GM23338 (cell line): ENCODE results near the gene ZNF106. TPM values are rescaled to one million over a fixed set of nuclear protein-coding genes. Genes with fewer than 3 reads are reported as not detected.
A peak's percentile ranks its signal among the peaks of the same experiment; 100 is the strongest.

Experiments used
- ATAC-seq: fragments of 200-7000 bp; cut with Tn5 transposase; 3 replicates; pipeline ENCODE4 v1.9.1; 2020
- DNase-seq: peaks from one replicate; pipeline ENCODE4 v3.0.0-alpha.2; 2015; ENCODE audit warnings: low spot score
- H2AFZ ChIP-seq: fragments of 200-600 bp; sonication (generic); 2 replicates; pipeline ENCODE4 v1.8.0; 2016; ENCODE audit warnings: antibody characterized with exemption, mild to moderate bottlenecking, moderate library complexity
- H3F3A ChIP-seq: fragments of 200-600 bp; sonication (generic); replicated peaks from 2 replicates; pipeline ENCODE4 v1.8.0; 2017; ENCODE audit warnings: antibody characterized with exemption, mixed run types, low read depth
- H3K27ac ChIP-seq: fragments of 200-600 bp; sonication (generic); 2 replicates; pipeline ENCODE4 v1.6.1; 2016; ENCODE audit warnings: low read depth
- H3K27me3 ChIP-seq: fragments of 200-600 bp; sonication (generic); 2 replicates; pipeline ENCODE4 v1.8.0; 2016; ENCODE audit warnings: mild to moderate bottlenecking, mixed run types, moderate library complexity; ENCODE audit not compliant: insufficient read depth
- H3K36me3 ChIP-seq: fragments of 200-600 bp; sonication (generic); 2 replicates; pipeline ENCODE4 v1.8.0; 2016; ENCODE audit warnings: mild to moderate bottlenecking; ENCODE audit not compliant: insufficient read depth
- H3K4me1 ChIP-seq: fragments of 200-600 bp; sonication (generic); 2 replicates; pipeline ENCODE4 v1.8.0; 2016; ENCODE audit warnings: mild to moderate bottlenecking, moderate library complexity; ENCODE audit not compliant: insufficient read depth
- H3K4me2 ChIP-seq: fragments of 200-600 bp; sonication (generic); 2 replicates; pipeline ENCODE4 v1.7.1; 2017; ENCODE audit warnings: mixed run types
- H3K4me3 ChIP-seq: fragments of 200-600 bp; sonication (generic); 2 replicates; pipeline ENCODE4 v1.6.1; 2016; ENCODE audit warnings: mixed run types
- H3K79me2 ChIP-seq: fragments of 200-600 bp; sonication (generic); replicated peaks from 2 replicates; pipeline ENCODE4 v1.8.0; 2017; ENCODE audit warnings: mild to moderate bottlenecking; ENCODE audit not compliant: insufficient read depth
- H3K9me2 ChIP-seq: fragments of 200-600 bp; sonication (generic); 2 replicates; pipeline ENCODE4 v1.8.0; 2017; ENCODE audit not compliant: insufficient read depth
- H4K20me1 ChIP-seq: fragments of 200-600 bp; sonication (generic); replicated peaks from 2 replicates; pipeline ENCODE4 v1.8.0; 2017; ENCODE audit warnings: mild to moderate bottlenecking; ENCODE audit not compliant: insufficient read depth
- H3K27ac Mint-ChIP-seq: 2 replicates; pipeline ENCODE4 v1.8.0; 2020; ENCODE audit warnings: inconsistent platforms, mild to moderate bottlenecking, moderate library complexity, mixed read lengths
- H3K27me3 Mint-ChIP-seq: 3 replicates; pipeline ENCODE4 v1.8.0; 2022; ENCODE audit warnings: low read depth, mild to moderate bottlenecking, moderate library complexity, mixed read lengths, inconsistent platforms; ENCODE audit not compliant: insufficient read depth, poor library complexity
- H3K36me3 Mint-ChIP-seq: 3 replicates; pipeline ENCODE4 v1.8.0; 2021; ENCODE audit warnings: low read depth, mild to moderate bottlenecking, inconsistent platforms, moderate library complexity, mixed read lengths
- H3K4me1 Mint-ChIP-seq: 3 replicates; pipeline ENCODE4 v1.8.0; 2020; ENCODE audit warnings: mild to moderate bottlenecking, inconsistent platforms, mixed read lengths
- H3K4me3 Mint-ChIP-seq: 3 replicates; pipeline ENCODE4 v1.8.0; 2021; ENCODE audit warnings: moderate library complexity, mild to moderate bottlenecking, inconsistent platforms, mixed read lengths
- H3K9me3 Mint-ChIP-seq: 3 replicates; pipeline ENCODE4 v1.8.0; 2020; ENCODE audit warnings: moderate library complexity, mild to moderate bottlenecking, inconsistent platforms, mixed read lengths
- CREB1 ChIP-seq: fragments of 250-450 bp; sonication (Bioruptor Pico); IDR thresholded peaks from 2 replicates; pipeline ENCODE4 v1.5.0; 2020; ENCODE audit warnings: low read depth, mild to moderate bottlenecking, moderate library complexity
- CTCF ChIP-seq, 2 experiments: fragments of 200-600 bp in 1 of 2; sonication (generic) in 1 of 2; conservative IDR thresholded peaks; 2 replicates each; pipeline versions ENCODE4 v1.5.1 to v1.6.1; 2016 to 2017; ENCODE audit warnings: antibody characterized with exemption in 2 of 2, low read depth in 2 of 2, mild to moderate bottlenecking in 2 of 2, moderate library complexity in 1 of 2
- ETS1 ChIP-seq: IDR thresholded peaks from 2 replicates; pipeline ENCODE4 v1.6.1; 2016; ENCODE audit warnings: antibody characterized with exemption
- EZH2 ChIP-seq: fragments of 200-600 bp; sonication (generic); IDR thresholded peaks from one replicate; pipeline ENCODE4 v1.8.0; 2017; ENCODE audit warnings: antibody characterized with exemption, mild to moderate bottlenecking, low read depth; ENCODE audit not compliant: unreplicated experiment
- EZH2phosphoT487 ChIP-seq: fragments of 200-600 bp; sonication (generic); IDR thresholded peaks from one replicate; pipeline ENCODE4 v1.8.1; 2018; ENCODE audit warnings: antibody characterized with exemption; ENCODE audit not compliant: unreplicated experiment
- JUNB ChIP-seq: IDR thresholded peaks from one replicate; pipeline ENCODE4 v1.6.1; 2016; ENCODE audit warnings: antibody characterized with exemption; ENCODE audit not compliant: unreplicated experiment
- NANOG ChIP-seq: IDR thresholded peaks from 2 replicates; pipeline ENCODE4 v1.6.1; 2016; ENCODE audit warnings: antibody characterized with exemption, borderline replicate concordance
- POLR2AphosphoS5 ChIP-seq: IDR thresholded peaks from 2 replicates; pipeline ENCODE4 v1.6.1; 2016; ENCODE audit warnings: antibody characterized with exemption, low read depth
- REST ChIP-seq: IDR thresholded peaks from one replicate; pipeline ENCODE4 v1.6.1; 2018; ENCODE audit warnings: antibody characterized with exemption; ENCODE audit not compliant: unreplicated experiment
- STAT1 ChIP-seq: IDR thresholded peaks from one replicate; pipeline ENCODE4 v1.6.1; 2016; ENCODE audit warnings: antibody characterized with exemption; ENCODE audit not compliant: unreplicated experiment
- ZNF114 ChIP-seq: fragments of 250-450 bp; sonication (Bioruptor Pico); IDR thresholded peaks from 2 replicates; pipeline ENCODE4 v1.5.0; 2020; ENCODE audit warnings: mild to moderate bottlenecking, moderate library complexity
- ZNF331 ChIP-seq: fragments of 250-450 bp; sonication (Bioruptor Pico); IDR thresholded peaks from 2 replicates; pipeline ENCODE4 v1.5.0; 2020; ENCODE audit warnings: low read depth, mild to moderate bottlenecking, moderate library complexity
- polyA plus RNA-seq: library from polyadenylated mRNA; unstranded; fragments of >200 nt; fragmentation: Nextera tagmentation; extraction: Ambion mirVana; gene quantifications from 2 replicates; pipeline ENCODE4 v1.2.1, GENCODE V29; 2016
- total RNA-seq: library from RNA; depleted of rRNA; stranded (reverse); fragments of >200 nt; shearing (Covaris generic); gene quantifications from 2 replicates; pipeline ENCODE4 v1.2.3, GENCODE V29; 2014
- TF ChIP-seq, protein P1 (sequence below): fragments of 250-450 bp; sonication (Bioruptor Pico); IDR thresholded peaks from 2 replicates; pipeline ENCODE4 v1.5.0; 2020; ENCODE audit warnings: mild to moderate bottlenecking, moderate library complexity

The ZNF106 gene
- total and polyA plus RNA-seq, 2 experiments from 2014 or later = 48.0 to 53.7 TPM

DNA sequence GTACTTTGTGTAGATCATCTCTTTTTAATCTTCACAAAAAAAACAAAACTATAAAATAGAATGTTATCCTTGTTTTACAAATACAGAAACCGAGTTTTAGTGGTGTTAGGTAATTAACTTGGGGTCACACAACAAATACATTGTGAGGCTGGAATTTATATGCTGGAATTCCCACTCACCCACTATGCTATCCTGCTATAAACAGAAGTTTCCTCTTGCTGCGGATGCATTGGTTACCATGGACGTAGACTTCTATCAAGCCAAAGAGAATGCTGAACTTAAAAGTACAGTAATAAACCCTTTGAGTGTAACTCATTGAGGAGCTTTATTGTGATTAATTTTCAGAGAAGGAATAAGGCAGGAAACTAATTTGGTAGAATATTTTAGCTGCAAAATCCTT is 13.7 kb upstream of the ZNF106 start:
- Histone ChIP-seq H3K27ac (peak overlapping the region; percentile 32; the same call in 1 of the 2 replicates), H3F3A (no peaks in the 10 kb centered on the region), H4K20me1 (peaks cover 18% of the 10 kb centered on the region), H3K9me2 (no peaks in the 10 kb centered on the region), H3K4me1 (peaks cover 11% of the 10 kb centered on the region), H3K79me2 (peaks cover 84% of the 10 kb centered on the region), H3K4me3 (no peak overlapping the region), H3K4me2 (no peak overlapping the region), H3K36me3 (no peaks in the 10 kb centered on the region), H2AFZ (no peak overlapping the region), H3K27me3 (no peaks in the 10 kb centered on the region)
- Mint-ChIP-seq H3K9me3 (no peaks in the 10 kb centered on the region), H3K4me3 (no peak overlapping the region), H3K36me3 (no peaks in the 10 kb centered on the region), H3K4me1 (peaks cover 9% of the 10 kb centered on the region; the same call in 2 of the 3 replicates), H3K27me3 (peaks cover 1% of the 10 kb centered on the region), H3K27ac (no peak overlapping the region)
- DNase-seq (no peak), ATAC-seq (no peak)
- TF ChIP-seq, protein P1, sequence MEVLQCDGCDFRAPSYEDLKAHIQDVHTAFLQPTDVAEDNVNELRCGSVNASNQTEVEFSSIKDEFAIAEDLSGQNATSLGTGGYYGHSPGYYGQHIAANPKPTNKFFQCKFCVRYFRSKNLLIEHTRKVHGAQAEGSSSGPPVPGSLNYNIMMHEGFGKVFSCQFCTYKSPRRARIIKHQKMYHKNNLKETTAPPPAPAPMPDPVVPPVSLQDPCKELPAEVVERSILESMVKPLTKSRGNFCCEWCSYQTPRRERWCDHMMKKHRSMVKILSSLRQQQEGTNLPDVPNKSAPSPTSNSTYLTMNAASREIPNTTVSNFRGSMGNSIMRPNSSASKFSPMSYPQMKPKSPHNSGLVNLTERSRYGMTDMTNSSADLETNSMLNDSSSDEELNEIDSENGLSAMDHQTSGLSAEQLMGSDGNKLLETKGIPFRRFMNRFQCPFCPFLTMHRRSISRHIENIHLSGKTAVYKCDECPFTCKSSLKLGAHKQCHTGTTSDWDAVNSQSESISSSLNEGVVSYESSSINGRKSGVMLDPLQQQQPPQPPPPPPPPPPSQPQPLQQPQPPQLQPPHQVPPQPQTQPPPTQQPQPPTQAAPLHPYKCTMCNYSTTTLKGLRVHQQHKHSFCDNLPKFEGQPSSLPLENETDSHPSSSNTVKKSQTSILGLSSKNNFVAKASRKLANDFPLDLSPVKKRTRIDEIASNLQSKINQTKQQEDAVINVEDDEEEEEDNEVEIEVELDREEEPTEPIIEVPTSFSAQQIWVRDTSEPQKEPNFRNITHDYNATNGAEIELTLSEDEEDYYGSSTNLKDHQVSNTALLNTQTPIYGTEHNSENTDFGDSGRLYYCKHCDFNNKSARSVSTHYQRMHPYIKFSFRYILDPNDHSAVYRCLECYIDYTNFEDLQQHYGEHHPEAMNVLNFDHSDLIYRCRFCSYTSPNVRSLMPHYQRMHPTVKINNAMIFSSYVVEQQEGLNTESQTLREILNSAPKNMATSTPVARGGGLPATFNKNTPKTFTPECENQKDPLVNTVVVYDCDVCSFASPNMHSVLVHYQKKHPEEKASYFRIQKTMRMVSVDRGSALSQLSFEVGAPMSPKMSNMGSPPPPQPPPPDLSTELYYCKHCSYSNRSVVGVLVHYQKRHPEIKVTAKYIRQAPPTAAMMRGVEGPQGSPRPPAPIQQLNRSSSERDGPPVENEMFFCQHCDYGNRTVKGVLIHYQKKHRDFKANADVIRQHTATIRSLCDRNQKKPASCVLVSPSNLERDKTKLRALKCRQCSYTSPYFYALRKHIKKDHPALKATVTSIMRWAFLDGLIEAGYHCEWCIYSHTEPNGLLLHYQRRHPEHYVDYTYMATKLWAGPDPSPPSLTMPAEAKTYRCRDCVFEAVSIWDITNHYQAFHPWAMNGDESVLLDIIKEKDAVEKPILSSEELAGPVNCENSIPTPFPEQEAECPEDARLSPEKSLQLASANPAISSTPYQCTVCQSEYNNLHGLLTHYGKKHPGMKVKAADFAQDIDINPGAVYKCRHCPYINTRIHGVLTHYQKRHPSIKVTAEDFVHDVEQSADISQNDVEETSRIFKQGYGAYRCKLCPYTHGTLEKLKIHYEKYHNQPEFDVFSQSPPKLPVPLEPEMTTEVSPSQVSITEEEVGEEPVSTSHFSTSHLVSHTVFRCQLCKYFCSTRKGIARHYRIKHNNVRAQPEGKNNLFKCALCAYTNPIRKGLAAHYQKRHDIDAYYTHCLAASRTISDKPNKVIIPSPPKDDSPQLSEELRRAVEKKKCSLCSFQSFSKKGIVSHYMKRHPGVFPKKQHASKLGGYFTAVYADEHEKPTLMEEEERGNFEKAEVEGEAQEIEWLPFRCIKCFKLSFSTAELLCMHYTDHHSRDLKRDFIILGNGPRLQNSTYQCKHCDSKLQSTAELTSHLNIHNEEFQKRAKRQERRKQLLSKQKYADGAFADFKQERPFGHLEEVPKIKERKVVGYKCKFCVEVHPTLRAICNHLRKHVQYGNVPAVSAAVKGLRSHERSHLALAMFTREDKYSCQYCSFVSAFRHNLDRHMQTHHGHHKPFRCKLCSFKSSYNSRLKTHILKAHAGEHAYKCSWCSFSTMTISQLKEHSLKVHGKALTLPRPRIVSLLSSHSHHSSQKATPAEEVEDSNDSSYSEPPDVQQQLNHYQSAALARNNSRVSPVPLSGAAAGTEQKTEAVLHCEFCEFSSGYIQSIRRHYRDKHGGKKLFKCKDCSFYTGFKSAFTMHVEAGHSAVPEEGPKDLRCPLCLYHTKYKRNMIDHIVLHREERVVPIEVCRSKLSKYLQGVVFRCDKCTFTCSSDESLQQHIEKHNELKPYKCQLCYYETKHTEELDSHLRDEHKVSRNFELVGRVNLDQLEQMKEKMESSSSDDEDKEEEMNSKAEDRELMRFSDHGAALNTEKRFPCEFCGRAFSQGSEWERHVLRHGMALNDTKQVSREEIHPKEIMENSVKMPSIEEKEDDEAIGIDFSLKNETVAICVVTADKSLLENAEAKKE (CRISPR knock-in tag) = no peak
- TF ChIP-seq ETS1 (no peak), REST (no peak), ZNF331 (no peak), ZNF114 (CRISPR knock-in tag) (no peak), STAT1 (no peak), NANOG (no peak), CREB1 (CRISPR knock-in tag) (no peak), POLR2AphosphoS5 (no peak), EZH2 (no peak), JUNB (no peak), EZH2phosphoT487 (no peak), CTCF (conservative IDR thresholded peaks at IDR 0.05; ENCODE audit: low read depth in 2 of 2) (no peak)
